HG02798 (cell line): ENCODE results near the gene TGM2.

Source experiments
- ATAC-seq: cut with Tn5 transposase; IDR thresholded peaks from one replicate; pipeline ENCODE4 v1.9.1; 2021; ENCODE audit warnings: mild to moderate bottlenecking; ENCODE audit not compliant: unreplicated experiment, poor library complexity

The TGM2 gene

DNA sequence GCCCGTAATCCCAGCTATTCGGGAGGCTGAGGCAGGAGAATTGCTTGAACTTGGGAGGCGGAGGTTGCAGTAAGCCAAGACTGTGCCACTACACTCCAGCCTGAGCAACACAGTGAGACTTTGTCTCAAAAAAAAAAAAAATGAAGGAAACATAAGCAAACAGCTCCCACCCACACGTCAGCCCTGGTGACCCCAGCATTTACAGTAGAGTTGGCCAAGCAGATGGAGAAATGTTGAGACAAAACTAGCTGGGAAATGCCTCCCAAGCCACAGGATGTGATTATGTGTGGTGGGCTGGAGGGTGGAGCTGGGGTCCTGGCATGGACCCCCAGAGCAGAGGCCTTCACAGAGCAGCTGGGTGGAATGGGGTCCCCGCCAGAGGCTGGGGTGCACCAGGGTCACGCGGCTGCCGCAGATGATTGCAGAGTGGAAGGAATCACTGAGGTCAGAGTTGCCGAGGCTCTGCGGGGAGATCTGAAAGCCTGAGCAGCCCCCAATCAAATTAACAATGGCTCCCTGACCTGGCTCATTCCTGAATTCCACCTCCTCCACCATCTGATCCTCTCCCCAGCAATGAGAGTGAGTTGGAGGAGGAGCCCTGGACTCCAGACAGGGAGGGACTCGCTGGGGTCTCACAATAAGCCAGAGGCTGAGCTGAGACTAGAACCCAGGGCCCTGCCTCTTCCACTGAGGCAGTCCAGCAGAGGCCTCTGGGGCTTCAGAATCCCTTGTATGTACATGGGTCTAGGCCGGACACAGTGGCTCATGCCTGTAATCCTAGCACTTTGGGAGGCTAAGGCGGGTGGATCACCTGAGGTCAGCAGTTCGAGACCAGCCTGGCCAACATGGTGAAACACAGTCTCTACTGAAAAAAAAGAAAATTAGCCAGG, 34.7 kb upstream of the TGM2 start:
- ATAC-seq = no peak

DNA sequence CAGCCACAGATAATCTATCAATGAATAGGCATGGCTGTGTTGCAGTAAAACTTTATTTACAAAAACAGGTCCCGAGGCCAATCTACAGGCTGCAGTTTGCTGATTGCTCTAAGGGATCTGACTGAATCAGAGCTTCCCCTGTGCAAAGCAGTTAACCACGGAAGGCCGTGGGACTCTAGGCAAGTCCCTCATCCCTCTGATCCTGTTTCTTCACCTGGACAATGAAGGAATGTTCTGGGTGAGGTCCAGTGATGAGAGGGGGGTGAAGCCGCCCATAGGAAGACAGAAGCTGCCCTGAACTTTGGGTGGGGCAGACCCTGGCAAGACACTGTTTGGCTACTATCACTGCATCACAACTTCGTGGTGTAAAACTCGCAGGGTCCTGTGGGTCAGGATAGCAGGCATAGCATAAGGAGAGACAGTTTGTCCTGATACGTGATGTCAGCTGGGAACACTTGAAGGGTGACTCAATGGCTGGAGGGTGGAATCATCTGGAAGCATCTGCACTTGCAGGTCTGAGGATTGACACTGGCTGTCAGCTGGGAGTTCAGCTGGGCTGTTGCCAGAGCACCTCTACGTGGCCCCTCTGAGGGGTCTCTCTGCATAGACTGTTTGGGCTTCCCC, 33.3 kb upstream of the TGM2 start:
- ATAC-seq = no peak

DNA sequence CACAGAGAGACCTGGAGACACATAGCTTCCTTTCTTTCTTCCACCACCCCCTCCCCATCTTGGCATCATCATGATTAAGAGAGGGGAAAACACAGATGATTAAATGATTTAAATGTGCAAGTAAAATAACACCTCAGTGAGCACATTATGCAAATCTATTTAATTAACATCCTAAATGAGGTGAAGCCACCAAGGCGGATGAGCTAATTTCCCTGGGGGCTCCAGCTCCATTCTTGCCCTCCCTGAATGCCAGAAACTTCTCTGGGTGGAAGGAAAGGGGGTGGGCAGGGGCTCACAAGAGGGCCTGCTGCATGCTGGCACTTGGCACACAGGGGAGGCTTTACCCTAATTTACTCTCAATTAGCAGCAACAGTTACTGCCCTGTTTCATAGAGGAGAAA, 32.5 kb upstream of the TGM2 start:
- ATAC-seq = no peak

DNA sequence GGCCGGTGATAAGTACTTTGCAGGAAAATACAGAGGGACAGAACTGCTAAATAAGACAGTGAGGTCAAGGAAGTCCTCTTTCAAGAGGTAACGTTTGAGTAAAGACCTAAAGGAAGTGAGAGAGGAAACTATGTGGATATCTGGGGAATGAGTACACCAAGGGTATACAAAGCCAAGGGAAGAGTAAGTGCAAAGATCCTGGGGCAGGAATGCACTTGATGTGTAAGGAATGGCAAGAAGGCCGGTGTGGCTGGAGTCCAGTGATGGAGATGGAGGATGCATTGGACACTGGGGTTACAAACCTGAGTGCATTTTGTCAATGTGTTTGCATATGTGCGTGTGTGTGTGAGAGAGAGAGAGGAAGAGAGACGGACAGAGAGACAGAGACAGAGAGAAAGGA, 32.1 kb upstream of the TGM2 start:
- ATAC-seq = no peak

DNA sequence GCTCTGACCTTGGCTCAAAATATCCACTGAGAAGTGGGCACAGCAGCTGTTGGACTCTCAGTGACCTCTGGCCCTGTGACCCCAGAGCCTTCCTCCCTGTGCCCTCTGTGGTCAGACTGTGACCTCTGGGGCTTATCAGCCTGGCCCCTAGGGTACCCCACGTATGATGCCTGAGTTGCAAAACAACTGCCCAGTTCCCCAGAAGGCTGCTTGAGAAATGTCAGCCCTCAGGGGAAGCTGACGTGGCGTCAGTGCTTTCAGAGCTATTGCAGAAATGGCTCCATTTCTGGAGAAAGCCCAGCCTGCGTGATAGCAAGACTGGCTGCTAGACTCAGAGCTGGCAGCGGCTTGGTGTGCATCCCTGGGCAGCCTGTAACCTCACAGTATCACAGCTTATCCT, 31.5 kb upstream of the TGM2 start:
- no peak for ATAC-seq

DNA sequence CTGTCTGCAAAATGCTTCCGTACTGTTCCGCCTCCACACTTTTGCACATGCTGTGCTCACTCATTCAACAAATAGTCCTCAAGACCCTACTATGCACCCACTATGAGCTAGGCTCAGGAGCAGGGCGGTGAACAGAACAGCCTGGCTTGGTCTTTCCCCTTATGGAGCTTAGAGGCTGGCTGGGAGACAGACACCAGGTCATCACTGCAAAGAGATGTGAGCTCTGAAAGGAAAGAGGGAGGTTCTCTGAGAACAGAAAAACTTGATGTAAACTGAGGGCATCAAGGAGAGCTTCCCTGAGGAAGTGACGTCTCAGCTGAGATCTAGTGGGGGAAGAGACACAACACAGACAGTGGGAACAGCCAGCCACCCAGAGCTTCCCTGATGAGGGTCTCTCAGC, 31.0 kb upstream of the TGM2 start:
- ATAC-seq = no peak

DNA sequence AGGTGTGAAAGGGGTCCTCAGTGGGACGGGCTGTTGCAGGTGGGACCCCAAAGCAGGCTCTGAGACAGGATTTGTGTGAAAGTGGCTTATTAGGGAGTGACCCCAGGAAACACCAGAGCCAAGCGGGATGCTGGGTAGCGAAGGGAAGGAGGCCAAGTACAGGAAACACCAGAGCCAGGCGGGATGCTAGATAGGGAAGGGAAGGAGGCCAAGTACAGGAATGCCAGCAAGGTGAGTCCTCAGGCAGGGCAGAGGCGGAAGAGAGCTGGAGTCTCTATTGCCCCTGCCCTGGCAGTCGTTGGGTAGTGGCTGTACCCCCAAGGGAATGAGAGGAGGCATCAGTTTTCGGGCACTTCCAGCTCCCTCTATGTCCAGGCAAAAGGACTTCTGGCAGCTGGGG, 30.5 kb upstream of the TGM2 start:
- ATAC-seq = no peak

DNA sequence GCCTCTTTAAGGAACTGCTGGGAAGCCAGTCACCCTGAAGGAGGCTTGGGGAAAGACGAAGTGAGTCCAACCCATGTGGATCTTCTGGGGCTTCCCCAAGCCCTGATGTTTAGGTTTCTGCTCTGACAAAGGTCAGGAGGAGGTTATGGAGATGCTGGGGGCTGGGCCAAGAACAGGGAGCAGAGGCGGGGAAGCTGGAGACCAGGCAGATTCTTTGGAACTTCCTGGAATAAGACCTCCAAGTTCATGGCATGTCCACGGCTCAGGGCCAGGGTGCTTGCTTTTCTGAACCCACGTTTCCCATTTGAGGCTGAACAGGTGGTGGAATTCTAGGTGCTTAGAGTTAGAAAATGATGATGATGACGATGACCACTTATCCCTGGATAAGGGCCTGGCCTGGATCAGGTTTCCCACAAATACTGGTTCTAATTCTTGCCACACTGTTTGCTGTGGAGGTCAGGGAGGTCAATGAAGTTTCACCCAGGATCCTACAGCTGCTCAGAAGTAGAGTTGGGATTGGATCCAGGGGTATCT, 30.0 kb upstream of the TGM2 start:
- ATAC-seq = no peak

DNA sequence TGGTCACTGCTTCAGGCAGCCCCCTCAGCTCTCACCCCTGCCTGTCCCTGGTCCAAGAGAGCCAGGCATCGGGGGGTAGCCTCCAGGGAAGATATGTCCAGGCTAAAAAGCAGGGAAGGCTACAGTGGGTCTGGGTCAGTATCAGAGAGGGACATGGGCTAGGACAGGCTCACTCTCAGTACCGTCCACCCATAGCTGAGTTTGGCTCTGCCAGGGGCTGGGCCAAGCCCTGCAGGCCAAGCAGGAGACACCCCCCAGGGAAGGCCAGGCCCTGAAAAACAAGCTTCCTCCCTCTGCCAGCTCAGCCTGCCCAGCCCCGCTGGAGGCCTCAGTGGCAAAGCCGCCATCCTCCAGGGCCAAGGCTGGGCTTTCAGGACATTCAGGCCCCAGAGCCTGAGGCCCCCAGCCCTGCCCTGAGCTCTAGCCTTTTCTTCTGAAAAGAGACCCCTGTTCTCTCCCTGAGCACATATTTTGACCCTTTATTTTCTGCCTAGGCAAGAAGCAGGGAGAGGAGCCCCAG, 28.6 kb upstream of the TGM2 start:
- ATAC-seq = no peak

DNA sequence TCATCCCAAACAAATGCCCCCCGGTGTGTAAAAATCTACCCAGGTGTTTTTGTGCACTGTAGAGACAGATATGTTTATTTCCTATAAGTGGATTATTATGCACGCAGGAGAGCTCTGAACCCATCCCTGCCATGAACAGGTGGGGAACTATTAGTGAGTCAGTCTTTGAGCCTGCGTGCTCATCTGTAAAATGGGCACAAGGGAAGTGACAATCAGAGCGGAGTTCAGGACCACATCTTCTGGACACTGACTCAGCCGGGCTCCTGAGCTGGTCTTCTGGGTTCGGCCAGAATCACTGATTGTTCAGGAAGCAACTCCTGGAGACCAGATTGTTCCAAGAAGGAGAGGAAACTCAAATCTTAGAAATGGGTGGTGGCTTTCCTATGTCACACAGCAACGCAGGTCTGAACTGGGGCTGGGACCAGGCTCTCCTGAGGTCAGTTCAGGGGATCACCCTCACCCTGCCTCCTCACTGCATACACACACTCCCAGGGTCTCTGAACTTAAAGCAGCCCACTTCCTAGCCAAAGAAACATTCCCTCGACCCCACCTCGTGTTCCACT, 27.3 kb upstream of the TGM2 start:
- no peak for ATAC-seq

DNA sequence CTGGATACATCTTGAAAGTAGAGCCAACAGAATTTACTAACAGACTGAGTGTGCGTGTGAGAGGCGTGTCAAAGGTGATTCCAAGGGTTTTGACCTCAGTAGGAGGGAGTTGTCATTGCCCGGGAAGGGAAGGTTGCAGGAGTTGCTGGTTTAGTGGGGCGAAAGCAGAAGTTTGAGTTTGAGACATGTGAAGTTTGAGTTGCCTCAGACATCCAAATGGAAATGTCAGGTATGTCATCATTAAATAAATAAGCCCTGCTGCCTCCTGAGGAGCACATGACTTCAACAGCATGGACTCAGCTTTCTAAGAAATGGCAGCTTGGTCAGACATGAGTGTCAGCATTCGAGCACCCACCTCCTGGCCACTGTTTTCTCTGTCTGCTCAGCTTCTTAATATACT, 26.6 kb upstream of the TGM2 start:
- ATAC-seq = no peak

DNA sequence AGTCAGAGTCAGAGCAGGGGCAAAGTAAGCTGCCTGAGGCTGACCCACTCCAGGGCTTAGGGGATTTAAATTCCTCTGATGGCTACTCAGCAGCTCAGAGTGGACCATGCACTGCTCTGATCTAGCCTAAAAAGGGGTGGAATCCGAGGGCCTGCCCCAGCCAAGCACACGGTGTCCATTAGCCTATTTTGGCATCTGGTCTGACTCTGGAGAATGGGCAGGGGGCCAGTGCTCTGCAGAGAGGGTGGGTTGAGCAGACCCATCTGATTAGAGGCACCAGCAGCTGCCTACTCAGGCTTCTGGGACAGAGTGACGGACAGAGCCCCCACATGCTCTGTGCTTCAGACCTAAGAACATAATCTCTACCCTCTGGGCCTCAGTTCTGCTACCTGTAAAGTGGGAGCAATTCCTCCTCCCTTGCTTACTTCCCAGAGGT, 25.9 kb upstream of the TGM2 start:
- no peak for ATAC-seq

DNA sequence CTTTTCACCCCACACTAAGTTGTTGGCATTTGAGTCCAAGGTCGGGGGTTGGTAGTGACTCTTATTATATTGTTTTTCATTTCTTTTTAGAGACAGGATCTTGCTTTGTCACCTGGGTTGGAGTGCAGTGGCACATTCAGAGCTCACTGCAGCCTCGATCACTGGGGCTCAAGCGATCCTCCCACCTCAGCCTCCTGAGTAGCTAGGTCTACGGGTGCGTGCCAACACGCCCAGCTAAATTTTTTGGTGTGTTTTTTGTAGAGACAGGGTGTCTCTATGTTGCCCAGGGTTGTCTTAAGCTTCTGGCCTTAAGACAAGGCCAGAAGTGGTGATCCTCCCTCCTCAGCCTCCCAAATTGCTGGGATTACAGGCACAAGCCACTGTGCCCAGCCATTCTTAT, 25.1 kb upstream of the TGM2 start:
- ATAC-seq = no peak

DNA sequence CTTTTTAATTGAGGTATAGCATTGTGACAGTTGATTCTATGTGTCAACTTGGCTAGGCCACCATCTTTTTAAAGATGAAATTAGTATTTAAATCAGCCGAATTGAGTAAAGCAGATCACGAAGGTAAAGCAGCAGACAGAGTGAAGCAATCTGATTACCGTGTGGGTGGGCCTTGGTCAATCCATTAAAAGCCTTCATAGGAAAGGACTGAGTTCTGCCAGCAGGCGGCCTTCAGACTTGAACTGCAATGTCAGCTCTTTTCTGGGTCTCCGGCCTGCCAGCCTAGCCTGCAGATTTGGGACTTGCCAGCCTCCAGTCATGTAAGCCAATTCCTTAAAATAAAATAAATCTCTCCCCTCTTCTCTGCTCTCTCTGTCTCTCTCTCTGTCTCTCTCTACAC, 22.4 kb upstream of the TGM2 start:
- no peak for ATAC-seq

DNA sequence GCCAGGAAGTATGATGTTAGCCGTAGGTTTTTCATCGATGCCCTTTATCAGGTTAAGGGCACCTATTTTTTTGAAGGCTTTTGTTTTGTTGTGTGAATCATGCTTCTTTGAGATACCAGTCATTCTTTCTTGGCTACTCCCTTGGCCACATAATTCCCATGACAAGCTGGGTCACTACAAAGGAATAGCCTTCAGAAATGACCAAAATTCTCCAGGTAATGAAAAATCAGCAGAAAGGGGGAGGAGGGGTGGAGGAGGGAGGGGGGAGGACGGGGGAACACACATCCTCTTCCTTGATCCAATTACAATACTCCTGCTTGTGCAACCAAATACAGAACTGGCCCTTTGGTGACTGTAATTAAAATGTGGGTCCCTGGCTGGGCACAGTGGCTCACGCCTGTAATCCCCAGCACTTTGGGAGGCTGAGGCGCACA, 21.7 kb upstream of the TGM2 start:
- ATAC-seq = no peak

DNA sequence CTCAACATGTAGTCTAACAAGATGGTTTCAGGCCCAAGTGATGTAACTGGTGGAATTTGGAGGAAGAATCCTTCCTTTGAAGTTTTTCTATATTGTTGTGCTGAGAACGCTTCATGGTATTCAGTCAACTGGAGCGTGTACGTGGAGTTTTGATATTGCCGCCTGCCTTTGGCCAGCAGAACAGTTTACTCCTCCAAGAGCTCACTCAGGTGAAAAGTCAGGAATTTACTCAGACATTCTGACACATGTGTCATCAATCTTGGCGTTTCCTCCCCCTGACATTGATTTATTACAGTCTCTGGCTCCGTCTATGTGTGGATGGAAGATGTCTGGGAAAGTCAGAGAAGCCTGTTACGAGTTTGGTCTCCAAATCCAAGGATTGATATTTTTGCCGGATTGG, 19.0 kb upstream of the TGM2 start:
- no peak for ATAC-seq

DNA sequence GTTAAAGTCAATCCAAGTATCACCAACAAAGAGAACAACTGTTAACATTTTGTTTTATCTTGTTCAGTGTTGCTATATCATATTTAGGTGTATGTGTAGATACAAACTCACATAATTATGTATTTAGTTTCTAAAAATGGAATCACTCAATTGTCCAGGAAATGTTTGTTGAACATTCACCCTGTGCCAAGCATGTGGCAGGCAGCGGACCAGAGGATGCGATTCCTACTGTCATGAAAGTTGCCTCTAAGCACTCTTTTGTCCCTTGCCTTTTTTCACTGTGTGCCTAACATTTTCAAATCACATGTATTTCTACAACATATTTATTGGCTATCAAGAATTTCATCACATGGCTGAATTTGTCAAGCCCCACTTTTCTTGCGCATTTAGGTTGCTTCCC, 16.9 kb upstream of the TGM2 start:
- no peak for ATAC-seq

DNA sequence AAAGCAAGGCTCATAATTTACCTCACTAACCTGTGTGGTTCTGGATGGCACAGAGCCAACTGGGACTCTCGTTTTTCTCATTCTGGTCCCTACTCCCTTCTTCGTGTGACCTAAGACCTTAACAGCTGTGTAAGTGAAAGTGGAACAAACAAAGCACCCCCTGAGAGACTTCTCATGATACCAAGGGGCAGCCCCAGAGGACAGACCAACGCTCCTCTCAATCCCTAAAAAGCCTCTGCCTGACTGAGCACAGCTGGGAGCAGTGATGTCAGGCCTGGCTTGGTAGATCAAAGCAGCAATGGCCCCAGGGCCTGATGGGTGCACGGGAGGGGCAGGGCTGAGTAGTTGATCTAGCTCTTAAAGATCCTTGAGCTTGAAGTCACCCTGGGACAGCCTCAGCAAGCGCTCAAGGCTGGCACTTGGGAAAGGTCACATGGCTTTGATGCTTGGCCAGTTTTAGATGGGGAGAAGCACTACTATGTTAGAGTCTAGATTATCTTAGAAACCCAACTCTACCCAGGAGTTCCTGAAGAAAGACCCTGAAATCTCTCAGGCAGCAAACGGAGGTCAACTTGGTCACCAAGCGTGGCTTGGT, 16.2 kb upstream of the TGM2 start:
- ATAC-seq = no peak

DNA sequence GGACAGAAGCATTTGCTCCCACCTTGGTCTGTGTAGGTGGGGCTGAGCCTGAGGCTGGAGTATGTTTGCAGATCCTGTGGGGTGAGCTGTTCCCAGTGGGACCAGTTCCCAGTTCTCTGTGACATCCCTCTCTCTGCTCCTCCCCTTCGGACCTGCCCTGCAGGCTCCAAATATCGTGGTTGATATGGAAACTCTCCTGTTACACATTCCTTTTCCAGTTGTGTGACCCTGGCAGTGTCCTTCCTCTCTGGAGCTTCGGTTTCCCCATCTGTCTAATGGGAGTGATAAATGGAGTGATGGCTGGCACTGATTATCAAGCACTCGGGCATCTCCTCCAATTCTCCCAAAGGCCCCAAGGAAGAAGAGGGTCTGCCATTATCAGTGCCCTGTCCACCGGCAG, 15.7 kb upstream of the TGM2 start:
- no peak for ATAC-seq

DNA sequence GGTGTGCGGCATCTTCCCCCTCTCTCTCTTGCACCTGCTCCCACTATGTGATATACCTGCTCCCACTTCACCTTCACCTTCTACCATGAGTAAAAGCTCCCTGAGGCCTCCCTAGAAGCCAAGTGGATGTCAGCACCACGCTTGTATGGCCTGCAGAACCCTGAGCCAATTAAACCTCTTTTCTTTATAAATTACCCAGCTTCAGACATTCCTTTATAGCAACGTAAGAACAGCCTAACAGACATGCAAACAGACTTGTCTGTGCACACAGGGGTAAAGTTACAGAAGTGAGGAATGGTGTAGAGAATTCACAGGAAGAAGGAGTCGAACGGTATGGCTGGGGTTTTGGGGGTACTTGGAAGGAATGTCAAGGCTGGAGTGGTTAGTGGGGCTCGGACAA, 14.8 kb upstream of the TGM2 start:
- no peak for ATAC-seq

DNA sequence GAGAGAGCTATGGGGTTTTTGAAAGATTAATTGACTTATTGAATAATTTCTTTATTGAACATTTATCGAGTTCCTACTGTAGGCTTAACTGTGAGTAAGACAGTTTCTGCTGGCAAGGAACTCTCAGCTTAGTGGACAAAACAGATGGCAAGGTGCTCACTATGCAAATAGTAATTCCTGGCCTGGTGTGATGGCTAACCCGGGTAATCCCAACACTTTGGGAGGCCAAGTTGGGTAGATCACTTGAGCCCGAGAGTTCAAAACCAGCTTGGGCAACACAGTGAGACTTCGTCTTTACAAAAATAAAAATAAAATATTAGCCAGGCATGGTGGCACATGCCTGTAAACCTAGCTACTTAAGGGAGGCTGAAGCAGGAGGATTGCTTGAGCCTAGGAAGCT, 13.5 kb upstream of the TGM2 start:
- ATAC-seq = no peak
